NCI-H226 (cell line): ENCODE measurements around the gene MBD5.
"Not testable (repeated sequence)": the region's sequence is repeated elsewhere in the genome, so short reads cannot be mapped to it uniquely, and the experiment has no call there.

Source experiments
- DNase-seq: peaks from one replicate; pipeline ENCODE4 v3.0.0-alpha.2; 2015

Gene MBD5

DNA sequence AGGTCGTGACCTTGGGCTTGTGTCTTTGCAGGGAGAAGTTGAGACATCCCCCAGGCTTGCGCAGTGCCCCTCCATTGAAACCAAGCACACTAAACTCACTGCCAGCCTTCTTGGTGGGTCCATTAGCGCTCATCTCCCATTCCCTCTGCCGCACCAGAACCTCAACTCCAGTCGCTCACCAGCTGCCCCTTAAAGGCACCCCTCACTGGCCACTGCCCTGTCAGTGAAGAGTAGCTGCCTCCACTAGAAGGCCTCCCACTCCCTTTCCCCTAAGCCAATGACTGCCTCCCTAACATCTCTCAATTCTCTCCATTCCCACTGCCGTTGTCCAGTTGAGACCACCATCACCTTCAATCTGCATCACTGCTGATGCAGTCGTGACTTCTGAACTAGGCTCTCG is 508.9 kb downstream of the MBD5 start:
- DNase-seq, result no peak

DNA sequence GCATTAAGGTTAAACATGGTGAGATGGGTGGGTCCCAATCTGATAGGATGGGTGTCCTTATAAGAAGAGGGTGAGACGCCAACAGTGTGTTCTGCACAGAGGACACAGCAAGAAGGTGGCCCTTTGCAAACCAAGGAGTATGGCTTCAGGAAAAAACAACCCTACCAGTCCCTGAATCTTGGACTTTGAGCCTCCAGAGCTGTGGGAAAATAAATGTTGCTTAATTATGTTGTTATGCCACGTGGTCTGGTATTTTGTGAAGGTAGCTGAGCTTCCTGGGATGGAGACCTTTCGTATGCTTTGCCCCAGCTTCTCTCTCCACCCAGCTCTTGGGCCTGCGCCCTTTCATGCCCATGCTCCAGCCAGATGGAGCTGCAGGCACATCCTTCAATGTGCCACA is 509.5 kb downstream of the MBD5 start:
- no peak for DNase-seq

- DNase-seq, result no peak
Observed at GRCh38 chr2:148531235-148531634, 510.3 kb downstream of the MBD5 start.

- DNase-seq, result no peak
Observed at GRCh38 chr2:148531669-148532428, 511.0 kb downstream of the MBD5 start.

DNA sequence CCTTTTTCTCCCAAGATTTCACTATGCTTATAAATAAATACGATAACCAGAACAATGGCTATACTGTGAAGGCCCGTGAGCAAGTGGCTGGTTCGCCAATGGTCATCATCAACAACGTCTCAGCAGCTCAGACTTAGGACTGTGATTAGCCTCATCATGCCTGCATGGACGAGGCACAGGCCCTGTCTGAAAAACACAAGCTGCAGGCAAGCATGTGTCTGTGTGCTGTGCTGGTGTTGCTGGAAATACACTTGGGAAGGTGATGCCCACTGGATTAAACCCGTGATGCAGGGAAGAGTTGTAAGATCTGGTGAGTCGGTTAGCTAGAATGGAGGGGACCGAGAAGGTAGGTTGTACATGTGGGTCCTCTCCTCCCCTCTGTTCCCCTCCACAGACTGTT is 512.1 kb downstream of the MBD5 start:
- no peak for DNase-seq

- no peak for DNase-seq
Observed at GRCh38 chr2:148533685-148534084, 512.8 kb downstream of the MBD5 start.

DNA sequence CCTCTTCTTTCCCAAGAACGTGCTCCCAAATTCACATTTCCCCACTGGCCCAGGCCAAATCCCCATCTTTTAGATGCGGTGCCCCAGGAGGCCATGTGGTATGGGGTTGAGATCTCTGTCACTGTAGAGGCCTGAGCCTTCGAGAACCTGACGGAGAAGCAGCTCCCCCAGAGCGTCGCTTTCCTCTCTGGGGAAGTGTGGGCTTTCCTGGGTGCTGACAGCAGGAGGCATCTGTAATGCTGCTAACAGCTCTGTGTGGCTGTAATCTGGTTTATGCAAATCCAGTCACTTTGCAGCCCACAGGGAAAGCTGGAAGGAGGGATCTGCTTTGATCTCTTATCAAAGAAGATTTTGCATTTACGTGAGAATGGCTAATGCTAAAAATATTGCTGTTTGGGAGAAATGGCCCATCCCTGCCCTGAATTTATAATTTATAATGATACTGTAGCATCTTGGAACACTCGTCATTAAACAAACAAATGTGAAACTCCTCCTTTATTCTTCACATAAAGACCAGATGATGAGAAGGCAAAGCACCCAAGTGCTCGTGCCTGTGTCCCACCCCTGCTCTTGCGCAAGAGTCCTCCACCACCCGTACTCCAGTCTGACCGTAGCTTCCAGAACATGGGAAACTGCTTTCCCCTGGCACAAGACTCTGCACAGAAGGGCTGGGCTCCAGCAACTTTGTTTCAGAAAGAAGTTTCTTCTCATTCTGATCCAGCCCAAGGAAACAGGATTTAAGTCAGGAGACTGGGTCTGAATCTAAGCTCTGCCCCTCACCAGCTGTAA is 513.7 kb downstream of the MBD5 start:
- DNase-seq, result no peak

DNA sequence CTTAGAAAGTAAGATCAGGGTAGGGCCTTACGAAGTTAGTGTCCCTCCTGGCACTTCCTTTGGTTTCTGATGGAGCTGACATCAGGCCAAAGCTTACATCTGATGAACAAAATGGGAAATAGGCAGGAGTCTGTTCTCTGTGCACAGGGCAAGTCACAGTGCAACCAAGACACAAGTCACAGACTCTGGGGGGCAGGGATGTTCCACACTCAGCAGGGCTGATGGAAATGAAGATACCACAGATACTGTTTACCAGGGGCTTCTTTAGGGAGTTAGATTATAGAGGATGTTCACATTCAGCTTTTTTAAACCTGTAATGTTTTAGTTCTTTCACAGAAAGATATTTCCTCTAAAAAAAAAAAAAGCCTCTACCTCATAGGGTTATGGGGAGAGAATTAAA is 517.5 kb downstream of the MBD5 start:
- DNase-seq, result no peak

DNA sequence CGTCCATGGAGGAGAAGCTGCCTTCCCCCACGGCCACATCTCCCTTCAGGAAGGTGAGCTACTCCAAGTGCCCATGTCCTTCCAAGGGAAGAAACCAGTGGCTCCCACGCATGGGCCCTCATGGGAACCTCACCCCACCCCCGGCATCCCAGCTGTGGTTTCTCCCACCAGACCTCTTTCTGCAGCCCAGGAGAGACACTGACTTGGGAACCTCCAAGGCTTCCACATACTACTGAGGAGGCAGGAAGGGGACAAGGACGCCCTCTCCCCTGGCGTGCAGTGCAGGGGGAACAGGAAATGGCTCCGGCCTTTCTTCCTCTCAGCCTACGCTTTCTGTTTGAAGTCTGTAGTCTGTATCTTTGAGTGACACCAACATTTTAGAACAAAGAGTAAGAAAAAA is 519.1 kb downstream of the MBD5 start:
- DNase-seq, result no peak

GRCh38 chr2:148541792-148542191 is 520.9 kb downstream of the MBD5 start:
- no peak for DNase-seq

DNA sequence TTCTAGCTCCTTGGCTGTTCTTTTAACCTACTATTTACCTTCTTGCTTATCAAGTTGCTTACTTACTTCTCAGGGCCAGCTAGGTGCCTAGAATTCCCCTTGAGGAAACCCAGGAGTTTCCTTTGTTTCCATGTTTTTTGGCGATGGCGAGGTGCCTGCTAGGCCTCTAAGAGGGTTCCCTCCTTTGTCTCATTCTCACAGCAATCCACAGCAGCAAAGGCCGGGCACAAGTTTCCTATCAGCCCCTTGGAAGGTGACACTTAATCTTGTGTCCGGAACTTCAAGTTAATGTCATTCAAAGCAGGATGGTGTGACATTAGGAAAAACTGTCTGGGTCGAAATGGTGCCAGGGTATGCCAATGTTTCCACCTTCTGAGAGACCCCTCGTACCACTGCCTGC is 521.7 kb downstream of the MBD5 start:
- DNase-seq, result no peak

DNA sequence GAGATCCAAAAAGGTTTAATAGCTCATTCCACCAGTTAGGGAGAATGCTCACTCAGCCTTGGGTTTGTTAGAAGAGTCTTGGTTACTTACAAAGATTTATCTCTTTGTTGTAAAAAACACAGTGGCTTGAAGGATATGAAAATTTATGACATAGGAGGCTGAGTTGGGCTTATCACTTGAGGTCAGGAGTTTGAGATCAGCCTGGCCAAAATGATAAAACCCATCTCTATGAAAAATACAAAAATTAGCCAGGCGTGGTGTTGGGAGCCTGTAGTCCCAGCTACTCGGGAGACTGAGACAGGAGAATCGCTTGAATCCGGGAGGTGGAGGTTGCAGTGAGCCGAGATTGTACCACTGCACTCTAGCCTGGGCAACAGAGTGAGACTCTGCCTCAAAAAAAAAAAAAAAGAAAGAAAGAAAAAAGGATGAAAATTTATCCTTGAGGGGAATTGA is 522.2 kb downstream of the MBD5 start:
- not testable (repeated sequence) for DNase-seq

DNA sequence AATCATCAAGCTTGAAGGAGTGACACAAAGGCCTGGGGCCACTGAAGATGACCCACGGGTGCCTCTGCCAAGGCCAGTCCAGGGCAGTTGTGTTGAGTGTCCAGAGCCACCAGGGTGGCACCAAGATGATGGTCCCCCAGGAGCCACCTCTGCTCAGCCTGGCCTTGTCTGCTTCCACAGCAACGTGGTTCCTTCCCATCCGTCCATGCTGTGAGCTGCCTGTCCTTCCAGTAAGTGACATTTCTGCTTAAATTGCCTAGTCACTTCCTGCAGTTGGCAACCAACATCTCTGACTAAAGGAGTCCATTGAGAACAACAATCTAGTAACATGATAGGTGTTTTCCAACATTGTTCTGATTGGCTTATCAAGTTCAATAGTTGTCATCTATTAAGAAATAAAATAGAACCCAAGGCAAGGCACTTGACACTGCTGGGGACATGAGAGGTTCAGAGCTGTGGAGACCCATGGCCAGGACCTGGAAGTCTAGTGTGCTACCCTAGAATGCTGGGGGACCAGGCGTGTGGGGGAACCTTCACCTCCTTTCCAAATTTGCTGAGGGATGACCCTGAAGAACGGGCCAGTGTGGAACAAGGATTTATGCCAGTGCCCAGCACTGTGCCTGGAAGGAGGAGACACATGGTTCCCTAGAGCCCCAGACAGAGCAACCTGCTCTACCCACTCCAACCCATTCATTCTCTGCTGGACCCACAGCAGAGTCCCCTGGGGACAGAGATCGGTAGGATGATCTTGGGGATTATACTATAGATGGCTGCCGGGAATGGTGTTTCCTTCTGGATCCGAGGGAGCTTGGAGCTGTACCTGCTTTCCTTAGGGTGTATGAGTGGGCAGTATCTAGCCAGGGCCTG is 524.7 kb downstream of the MBD5 start:
- no peak for DNase-seq

DNA sequence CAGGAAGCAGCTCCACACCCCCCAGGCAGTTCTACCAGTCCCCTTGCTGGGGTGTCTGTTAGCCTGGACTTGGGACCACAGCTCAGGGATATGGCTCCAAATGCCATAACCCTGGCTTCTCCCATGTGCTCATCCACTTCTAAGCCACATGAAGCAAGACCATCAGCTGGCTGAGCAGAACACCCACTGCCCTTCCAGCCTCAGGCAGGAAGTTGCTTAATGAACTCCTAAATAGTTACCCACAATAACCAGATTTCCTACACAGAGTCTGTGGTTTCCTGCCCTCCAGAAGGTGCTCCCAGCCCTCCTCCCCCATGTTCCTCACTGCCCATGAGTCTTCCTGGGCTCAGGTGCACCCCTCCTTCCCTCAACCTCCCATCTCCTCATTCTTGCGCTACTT is 525.4 kb downstream of the MBD5 start:
- DNase-seq, result peak; percentile 57

DNA sequence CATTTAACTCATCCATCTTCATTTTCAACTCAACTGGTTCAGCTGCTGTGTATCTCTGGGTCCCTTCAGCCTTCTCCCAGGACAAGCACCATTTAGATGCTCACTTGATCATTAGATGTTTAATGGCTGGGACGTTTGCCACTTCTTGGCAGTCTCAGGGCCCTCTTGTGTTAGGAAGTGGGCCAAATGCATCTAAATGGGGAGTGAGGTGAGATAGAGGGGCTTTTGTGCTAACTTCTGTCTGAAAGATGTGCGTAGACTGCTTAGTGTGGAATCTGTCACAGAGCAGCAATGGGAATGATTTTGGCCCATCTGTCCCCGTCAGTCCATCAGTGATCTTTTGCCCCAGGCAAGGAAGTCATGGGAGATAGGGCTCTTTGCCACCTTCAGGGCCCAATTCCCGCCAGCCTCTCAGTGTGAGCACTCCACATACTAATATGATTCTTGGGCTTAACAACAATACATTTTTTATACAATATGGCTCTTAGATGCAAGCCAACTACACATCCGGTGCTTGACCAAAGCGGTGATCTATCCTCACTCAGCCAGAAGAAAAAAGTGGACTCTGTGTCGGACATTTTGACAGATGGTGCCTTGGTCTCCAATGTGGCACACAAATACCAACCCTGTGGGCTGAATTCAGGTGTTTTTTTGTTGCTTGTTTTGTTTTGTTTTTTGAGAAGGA is 528.0 kb downstream of the MBD5 start:
- DNase-seq, result no peak

- DNase-seq, result no peak
Observed at GRCh38 chr2:148552675-148553331, 531.9 kb downstream of the MBD5 start.

- DNase-seq, result no peak
Observed at GRCh38 chr2:148553332-148553887, 532.5 kb downstream of the MBD5 start.

- peak; percentile 49 for DNase-seq
Observed at GRCh38 chr2:148554459-148555247, 533.8 kb downstream of the MBD5 start.

DNA sequence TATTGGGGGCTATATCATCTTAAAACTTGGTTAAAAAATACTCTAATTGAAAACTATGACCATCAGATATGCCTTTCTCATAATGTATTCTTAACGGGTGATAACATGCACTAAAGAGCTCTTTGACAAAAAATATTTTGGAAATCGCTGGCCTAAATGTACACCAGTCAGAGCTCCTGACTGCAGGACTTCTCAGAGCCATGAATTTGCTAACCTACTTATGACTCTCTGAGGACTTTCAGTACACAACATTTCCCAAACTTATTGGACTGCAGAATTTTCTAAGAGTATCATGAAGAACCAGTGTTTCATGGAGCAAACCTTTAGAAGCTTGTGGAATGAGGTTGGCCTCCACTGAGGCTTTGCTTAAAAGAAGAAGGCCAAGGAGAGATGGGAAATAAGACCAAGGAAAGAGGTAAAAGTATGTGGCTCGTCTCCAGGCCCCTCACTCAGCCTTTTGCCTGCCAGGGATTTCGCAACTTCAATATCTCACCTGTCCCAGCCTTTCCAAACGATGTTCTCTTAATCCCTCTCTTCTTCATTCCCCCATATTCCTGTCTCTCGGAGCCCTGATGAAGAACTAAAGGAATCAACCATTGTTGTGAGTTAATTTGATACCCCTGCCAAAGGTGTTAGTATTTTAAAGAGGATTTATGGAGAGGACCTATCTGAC is 534.9 kb downstream of the MBD5 start:
- no peak for DNase-seq

- DNase-seq, result no peak
Observed at GRCh38 chr2:148557844-148558436, 537.0 kb downstream of the MBD5 start.
